ENCODE results near the gene PGS1.

PGS1 gene

GRCh38 chr17:78409191-78409928, 30.9 kb downstream of the PGS1 start:
- peak; percentile 81 for DNase-seq

- no peak for DNase-seq
These were observed 32.9 kb downstream of the PGS1 start for GRCh38 chr17:78411241-78411857.

GRCh38 chr17:78412403-78412802, 34.0 kb downstream of the PGS1 start:
- DNase-seq: peak; percentile 22

- DNase-seq: no peak
These were observed 36.0 kb downstream of the PGS1 start for GRCh38 chr17:78414178-78415162.

GRCh38 chr17:78415821-78416711, 37.6 kb downstream of the PGS1 start:
- DNase-seq: no peak

GRCh38 chr17:78416791-78417530, 38.5 kb downstream of the PGS1 start:
- peak; percentile 13 for DNase-seq

GRCh38 chr17:78417531-78417909, 39.1 kb downstream of the PGS1 start:
- DNase-seq: no peak

- no peak for DNase-seq
These were observed 40.0 kb downstream of the PGS1 start for GRCh38 chr17:78418326-78419026.

- DNase-seq: no peak
These were observed 41.7 kb downstream of the PGS1 start for GRCh38 chr17:78419970-78420815.

GRCh38 chr17:78421084-78421533, 42.7 kb downstream of the PGS1 start:
- DNase-seq: no peak

GRCh38 chr17:78421534-78422266, 43.3 kb downstream of the PGS1 start:
- no peak for DNase-seq

GRCh38 chr17:78422267-78422605, 43.8 kb downstream of the PGS1 start:
- DNase-seq: no peak

- no peak for DNase-seq
These were observed 44.6 kb downstream of the PGS1 start for GRCh38 chr17:78422872-78423588.

- DNase-seq: no peak
These were observed 45.7 kb downstream of the PGS1 start for GRCh38 chr17:78423961-78424675.

- no peak for DNase-seq
These were observed 47.0 kb downstream of the PGS1 start for GRCh38 chr17:78425429-78425828.

GRCh38 chr17:78426293-78426879, 47.9 kb downstream of the PGS1 start:
- DNase-seq: no peak

GRCh38 chr17:78427140-78427539, 48.7 kb downstream of the PGS1 start:
- no peak for DNase-seq
